IPS-18a (cell line): ENCODE data around the gene BMP7.

Experiments used
- H3K27ac ChIP-seq: one replicate; pipeline ENCODE4 v1.5.1; 2013; ENCODE audit warnings: low read length
- H3K27me3 ChIP-seq: one replicate; pipeline ENCODE4 v1.6.1; 2013; ENCODE audit warnings: mild to moderate bottlenecking, low read length; ENCODE audit not compliant: control insufficient read depth, insufficient read depth
- H3K36me3 ChIP-seq: one replicate; pipeline ENCODE4 v1.6.1; 2013; ENCODE audit warnings: low read depth, low read length; ENCODE audit not compliant: control insufficient read depth
- H3K4me1 ChIP-seq: one replicate; pipeline ENCODE4 v1.6.1; 2013; ENCODE audit warnings: low read depth, low read length; ENCODE audit not compliant: control insufficient read depth
- H3K4me3 ChIP-seq: one replicate; pipeline ENCODE4 v1.5.1; 2013; ENCODE audit warnings: low read length
- H3K9ac ChIP-seq: one replicate; pipeline ENCODE4 v1.6.1; 2013; ENCODE audit warnings: mild to moderate bottlenecking, low read length, moderate library complexity
- H3K9me3 ChIP-seq: one replicate; pipeline ENCODE4 v1.6.1; 2013; ENCODE audit warnings: low read depth, low read length; ENCODE audit not compliant: control insufficient read depth

Gene BMP7

GRCh38 chr20:57220337-57221145 lies 45.9 kb downstream of the BMP7 start:
- Histone ChIP-seq H3K4me1 (peaks cover 3% of the 10 kb centered on the region), H3K9ac (no peak overlapping the region), H3K27me3 (no peaks in the 10 kb centered on the region), H3K4me3 (no peak overlapping the region), H3K27ac (no peak overlapping the region), H3K9me3 (no peaks in the 10 kb centered on the region), H3K36me3 (no peaks in the 10 kb centered on the region)

- Histone ChIP-seq H3K36me3 (no peaks in the 10 kb centered on the region), H3K4me1 (no peaks in the 10 kb centered on the region), H3K27ac (no peak overlapping the region), H3K9ac (no peak overlapping the region), H3K4me3 (no peak overlapping the region), H3K9me3 (no peaks in the 10 kb centered on the region), H3K27me3 (peaks cover 4% of the 10 kb centered on the region)
Measured at GRCh38 chr20:57219071-57219677, 47.3 kb downstream of the BMP7 start.

DNA sequence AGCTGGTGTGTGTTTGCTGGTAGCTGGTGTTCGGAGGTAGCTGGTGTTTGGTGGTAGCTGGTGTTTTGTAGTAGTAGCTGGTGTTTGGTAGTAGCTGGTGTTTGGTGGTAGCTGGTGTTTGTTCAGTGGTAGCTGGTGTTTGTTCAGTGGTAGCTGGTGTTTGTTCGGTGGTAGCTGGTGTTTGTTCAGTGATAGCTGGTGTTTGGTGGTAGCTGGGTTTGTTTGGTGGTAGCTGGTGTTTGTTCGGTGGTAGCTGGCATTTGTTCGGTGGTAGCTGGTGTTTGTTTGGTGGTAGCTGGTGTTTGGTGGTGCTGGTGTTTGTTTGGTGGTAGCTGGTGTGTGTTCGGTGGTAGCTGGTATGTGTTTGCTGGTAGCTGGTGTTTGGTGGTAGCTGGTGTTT lies 48.0 kb downstream of the BMP7 start:
- Histone ChIP-seq H3K4me1 (no peaks in the 10 kb centered on the region), H3K4me3 (no peak overlapping the region), H3K9me3 (no peaks in the 10 kb centered on the region), H3K36me3 (no peaks in the 10 kb centered on the region), H3K27ac (no peak overlapping the region), H3K9ac (no peak overlapping the region), H3K27me3 (peaks cover 11% of the 10 kb centered on the region)

DNA sequence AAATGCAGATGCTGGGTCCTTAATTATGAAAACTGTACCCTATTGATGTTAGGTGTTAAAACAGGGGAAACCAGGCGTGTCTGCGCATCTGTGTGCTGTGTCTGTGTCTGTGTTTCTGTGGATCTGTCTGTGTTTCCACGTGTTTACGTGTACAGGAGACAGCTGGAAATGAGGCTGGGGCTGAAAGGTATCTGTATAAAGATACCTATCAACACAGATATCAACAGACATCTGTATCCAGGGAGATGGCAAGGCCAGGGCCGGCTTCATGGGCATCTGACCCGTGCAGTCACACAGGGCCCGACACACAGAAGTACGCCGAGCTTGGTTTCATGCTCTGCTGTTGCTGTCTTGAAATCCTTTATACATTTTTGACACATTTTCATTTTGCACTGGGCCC lies 48.6 kb downstream of the BMP7 start:
- Histone ChIP-seq H3K4me1 (peaks cover 6% of the 10 kb centered on the region), H3K9me3 (no peaks in the 10 kb centered on the region), H3K27me3 (peaks cover 16% of the 10 kb centered on the region), H3K27ac (no peak overlapping the region), H3K36me3 (no peaks in the 10 kb centered on the region), H3K4me3 (no peak overlapping the region), H3K9ac (no peak overlapping the region)

DNA sequence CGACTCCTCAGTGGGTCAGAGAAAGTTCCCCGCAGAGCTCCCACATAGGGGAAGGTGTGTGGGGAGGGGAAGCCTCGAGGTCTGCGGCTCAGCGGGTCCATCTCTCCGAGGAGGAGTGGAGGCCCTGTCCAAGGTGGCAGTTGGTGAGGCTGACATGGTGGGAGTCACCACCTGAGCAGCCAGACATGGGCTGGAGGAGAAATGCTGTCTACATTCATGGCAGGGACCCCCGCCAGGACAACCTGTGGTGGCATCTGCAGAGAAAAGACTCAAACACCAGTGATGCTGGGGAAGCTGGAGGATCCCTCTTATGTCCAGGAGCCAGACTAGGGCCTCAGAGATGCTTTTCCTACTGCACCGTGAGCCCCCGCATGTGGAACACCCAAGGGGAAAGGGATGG lies 49.8 kb downstream of the BMP7 start:
- no peak overlapping the region for H3K27ac ChIP-seq
- H3K9me3 ChIP-seq: no peaks in the 10 kb centered on the region
- peaks cover 17% of the 10 kb centered on the region for H3K4me1 ChIP-seq
- H3K36me3 ChIP-seq: no peaks in the 10 kb centered on the region
- H3K27me3 ChIP-seq: peaks cover 16% of the 10 kb centered on the region
- H3K9ac ChIP-seq: no peak overlapping the region
- H3K4me3 ChIP-seq: no peak overlapping the region

DNA sequence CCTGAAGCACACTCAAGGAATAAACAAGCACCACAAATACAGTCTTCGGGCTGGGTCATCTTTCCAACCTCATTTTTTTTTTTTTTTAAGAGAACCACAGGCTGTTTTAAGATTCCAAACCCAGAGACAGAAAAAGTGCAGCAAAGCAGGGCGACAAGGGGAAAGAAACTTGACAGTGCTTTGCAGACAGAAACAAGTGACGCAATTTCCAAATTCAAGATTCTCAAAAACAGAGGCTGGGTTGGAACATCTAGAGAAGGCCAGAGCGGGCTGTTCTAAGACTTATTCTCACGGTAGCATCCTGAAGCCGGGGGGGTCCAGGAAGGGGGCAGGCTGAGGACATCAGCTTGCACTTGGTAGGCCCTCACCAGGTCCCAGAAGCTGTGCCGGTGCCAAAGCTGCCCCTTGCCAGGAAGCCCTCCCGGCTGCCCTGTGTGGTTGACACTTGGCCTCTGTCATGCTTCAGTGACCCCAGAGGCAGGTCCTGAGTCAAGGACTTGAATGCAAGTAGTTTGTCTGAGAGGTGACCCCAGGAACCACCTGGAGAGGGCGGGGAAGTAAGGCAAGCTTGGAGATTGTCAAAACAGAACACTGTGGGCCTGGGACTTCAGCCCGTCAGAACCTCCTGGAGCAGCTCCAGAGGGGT lies 50.5 kb downstream of the BMP7 start:
- H3K9me3 ChIP-seq: no peaks in the 10 kb centered on the region
- no peaks in the 10 kb centered on the region for H3K36me3 ChIP-seq
- H3K27me3 ChIP-seq: peaks cover 20% of the 10 kb centered on the region
- no peak overlapping the region for H3K27ac ChIP-seq
- no peak overlapping the region for H3K9ac ChIP-seq
- H3K4me1 ChIP-seq: peaks cover 24% of the 10 kb centered on the region
- no peak overlapping the region for H3K4me3 ChIP-seq

DNA sequence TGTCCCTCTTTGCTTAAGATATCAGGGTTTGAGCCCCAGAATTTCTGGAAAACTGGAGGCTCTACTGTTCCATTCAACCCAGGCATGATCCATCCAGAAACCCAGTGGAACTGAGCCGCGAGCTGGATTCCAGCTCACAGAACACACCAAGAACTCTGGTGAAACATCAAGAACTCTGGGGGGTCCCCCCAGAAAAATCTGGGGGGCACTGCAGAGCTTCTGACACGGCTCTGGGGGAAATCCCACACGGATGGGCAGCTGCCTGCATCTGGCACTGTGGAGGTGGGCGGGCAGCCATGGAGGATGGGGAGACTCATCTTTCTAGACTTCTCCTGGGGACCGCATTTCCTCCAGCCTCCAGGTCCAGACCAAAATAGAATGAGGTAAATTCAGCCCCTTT lies 51.0 kb downstream of the BMP7 start:
- Histone ChIP-seq H3K36me3 (no peaks in the 10 kb centered on the region), H3K27ac (no peak overlapping the region), H3K9ac (no peak overlapping the region), H3K4me3 (no peak overlapping the region), H3K9me3 (no peaks in the 10 kb centered on the region), H3K27me3 (peaks cover 21% of the 10 kb centered on the region), H3K4me1 (peaks cover 29% of the 10 kb centered on the region)

GRCh38 chr20:57214948-57215347 lies 51.5 kb downstream of the BMP7 start:
- Histone ChIP-seq H3K4me1 (peaks cover 31% of the 10 kb centered on the region), H3K9me3 (no peaks in the 10 kb centered on the region), H3K9ac (no peak overlapping the region), H3K36me3 (no peaks in the 10 kb centered on the region), H3K27ac (no peak overlapping the region), H3K4me3 (no peak overlapping the region), H3K27me3 (peaks cover 21% of the 10 kb centered on the region)

DNA sequence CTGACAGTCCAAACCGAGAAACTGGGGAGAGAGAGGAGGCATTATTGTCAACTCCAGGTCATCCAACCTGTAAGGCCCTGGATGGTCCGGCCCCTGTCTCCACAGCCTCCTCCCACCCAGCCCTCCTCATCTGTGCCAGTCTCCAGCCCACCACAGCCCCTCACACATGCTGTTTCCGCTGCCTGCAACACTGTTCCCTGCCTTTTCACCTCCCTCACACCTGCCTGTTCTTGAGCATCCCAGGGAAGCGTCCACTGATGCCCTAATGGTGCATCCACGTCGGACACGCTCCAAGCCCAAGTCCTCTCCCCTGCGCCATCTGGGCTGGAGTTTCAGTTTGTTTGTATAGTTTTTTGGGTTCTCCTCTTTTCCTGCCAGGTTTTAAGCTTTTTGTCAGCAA lies 52.0 kb downstream of the BMP7 start:
- Histone ChIP-seq H3K27ac (no peak overlapping the region), H3K9ac (no peak overlapping the region), H3K9me3 (no peaks in the 10 kb centered on the region), H3K36me3 (no peaks in the 10 kb centered on the region), H3K27me3 (peaks cover 21% of the 10 kb centered on the region), H3K4me1 (peaks cover 31% of the 10 kb centered on the region), H3K4me3 (no peak overlapping the region)

DNA sequence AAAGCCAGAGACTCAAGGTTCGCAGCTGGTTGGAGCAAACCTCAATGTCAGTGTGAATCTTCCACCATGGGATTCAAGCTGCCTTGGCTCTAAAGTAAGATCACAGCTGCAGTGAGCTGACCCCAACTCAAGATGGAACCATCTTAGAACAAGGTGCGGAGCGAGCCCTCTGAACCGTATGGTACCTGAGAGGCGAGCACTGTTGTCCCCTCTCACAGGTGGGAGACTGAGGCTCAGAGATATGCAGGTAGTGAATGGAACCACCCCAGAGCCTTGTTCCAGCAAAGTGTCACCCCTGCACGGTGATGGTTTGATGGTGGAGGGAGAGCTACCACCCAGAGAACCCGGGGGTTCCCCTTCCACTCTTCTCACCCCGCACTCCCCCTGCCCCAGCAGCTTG lies 52.5 kb downstream of the BMP7 start:
- H3K27ac ChIP-seq: no peak overlapping the region
- no peak overlapping the region for H3K9ac ChIP-seq
- no peaks in the 10 kb centered on the region for H3K9me3 ChIP-seq
- H3K4me1 ChIP-seq: peaks cover 31% of the 10 kb centered on the region
- H3K27me3 ChIP-seq: peaks cover 21% of the 10 kb centered on the region
- no peak overlapping the region for H3K4me3 ChIP-seq
- H3K36me3 ChIP-seq: no peaks in the 10 kb centered on the region

DNA sequence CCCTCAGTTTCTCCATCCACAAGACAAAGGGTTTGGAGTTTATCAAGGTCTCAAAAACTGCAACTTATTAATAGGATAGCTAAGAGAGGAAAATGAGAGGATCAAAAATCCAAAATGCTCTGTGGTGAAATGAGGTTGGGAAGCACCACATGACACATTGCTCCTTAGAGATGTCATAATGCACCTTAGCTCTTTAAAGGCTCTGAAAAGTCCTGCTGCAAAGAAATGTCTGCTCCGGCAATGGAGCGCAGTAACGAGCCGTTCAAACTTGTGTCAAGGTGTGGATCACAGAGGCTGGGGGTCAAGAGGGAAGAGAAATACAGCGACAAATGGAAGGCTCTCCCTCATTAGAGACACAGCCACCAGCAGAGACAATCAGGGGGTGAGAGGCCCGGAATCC lies 53.1 kb downstream of the BMP7 start:
- Histone ChIP-seq H3K36me3 (no peaks in the 10 kb centered on the region), H3K27me3 (peaks cover 21% of the 10 kb centered on the region), H3K9me3 (no peaks in the 10 kb centered on the region), H3K9ac (no peak overlapping the region), H3K4me3 (no peak overlapping the region), H3K27ac (no peak overlapping the region), H3K4me1 (peaks cover 31% of the 10 kb centered on the region)
